ENCODE data around the gene ZNF710.

Gene ZNF710

GRCh38 chr15:90022905-90023700 is 22.0 kb downstream of the ZNF710 start:
- in situ Hi-C loops (cut with HindIII; ENCODE audit: low pct_ligation_motif_present, low sequenced_read_pairs): no loop called here

GRCh38 chr15:90024406-90024805 is 23.3 kb downstream of the ZNF710 start:
- H3K4me3 ChIP-seq (ENCODE audit: low read depth, low read length): no peak overlapping the region
- in situ Hi-C loops (cut with HindIII; ENCODE audit: low pct_ligation_motif_present, low sequenced_read_pairs): no loop called here
- no peaks in the 10 kb centered on the region for H3K27me3 ChIP-seq (replicated peaks)
- no peak for DNase-seq
- no peaks in the 10 kb centered on the region for H3K36me3 ChIP-seq (replicated peaks)
- H3K27ac ChIP-seq: no peak overlapping the region
- no peak for TF ChIP-seq CTCF (IDR thresholded peaks at IDR 0.05; ENCODE audit: low read depth, low read length, missing control alignments)

More at GRCh38 chr15:90022905-90023700, 22.0 kb downstream of the ZNF710 start:
- TF ChIP-seq CTCF (IDR thresholded peaks at IDR 0.05; ENCODE audit: low read depth, low read length, missing control alignments): no peak
- no peaks in the 10 kb centered on the region for H3K36me3 ChIP-seq (replicated peaks)
- H3K27ac ChIP-seq: no peak overlapping the region
- no peak for DNase-seq
- H3K27me3 ChIP-seq (replicated peaks): no peaks in the 10 kb centered on the region
- no peak overlapping the region for H3K4me3 ChIP-seq (ENCODE audit: low read depth, low read length)

- H3K27me3 ChIP-seq (replicated peaks): no peaks in the 10 kb centered on the region
- DNase-seq: no peak
- no peaks in the 10 kb centered on the region for H3K36me3 ChIP-seq (replicated peaks)
- no peak overlapping the region for H3K27ac ChIP-seq
- no peak for TF ChIP-seq CTCF (IDR thresholded peaks at IDR 0.05; ENCODE audit: low read depth, low read length, missing control alignments)
- in situ Hi-C loops (cut with HindIII; ENCODE audit: low pct_ligation_motif_present, low sequenced_read_pairs): no loop called here
- no peak overlapping the region for H3K4me3 ChIP-seq (ENCODE audit: low read depth, low read length)
These were observed 24.4 kb downstream of the ZNF710 start for GRCh38 chr15:90025489-90026033.

- no peak for TF ChIP-seq CTCF (IDR thresholded peaks at IDR 0.05; ENCODE audit: low read depth, low read length, missing control alignments)
- DNase-seq: no peak
- Histone ChIP-seq H3K36me3 (replicated peaks) (no peaks in the 10 kb centered on the region), H3K4me3 (ENCODE audit: low read depth, low read length) (no peak overlapping the region), H3K27ac (no peak overlapping the region), H3K27me3 (replicated peaks) (no peaks in the 10 kb centered on the region)
- in situ Hi-C loops (cut with HindIII; ENCODE audit: low pct_ligation_motif_present, low sequenced_read_pairs): no loop called here
These were observed 27.3 kb downstream of the ZNF710 start for GRCh38 chr15:90028376-90028944.

- no peak overlapping the region for H3K27ac ChIP-seq
- in situ Hi-C loops (cut with HindIII; ENCODE audit: low pct_ligation_motif_present, low sequenced_read_pairs): no loop called here
These were observed 27.9 kb downstream of the ZNF710 start for GRCh38 chr15:90029024-90029423.

More at GRCh38 chr15:90029024-90029423, 27.9 kb downstream of the ZNF710 start:
- Histone ChIP-seq H3K27me3 (replicated peaks) (no peaks in the 10 kb centered on the region), H3K36me3 (replicated peaks) (no peaks in the 10 kb centered on the region), H3K4me3 (ENCODE audit: low read depth, low read length) (no peak overlapping the region)
- no peak for DNase-seq
- TF ChIP-seq CTCF (IDR thresholded peaks at IDR 0.05; ENCODE audit: low read depth, low read length, missing control alignments): no peak

Data from brain microvascular endothelial cell (primary cell).